HepG2 (cell line): ENCODE results near the gene PTPN5. TPM values are rescaled to one million over a fixed set of nuclear protein-coding genes. Genes with fewer than 3 reads are reported as not detected.

Experiments
- ATAC-seq: fragments of 200-7000 bp; cut with Tn5 transposase; 3 replicates; pipeline ENCODE4 v1.9.1; 2020; ENCODE audit warnings: mild to moderate bottlenecking, moderate library complexity
- BruUV-seq: library from RNA; stranded (reverse); fragments of 400-500 nt; replicated peaks from 2 replicates; lab custom pipeline; 2021; lab: Mats Ljungman, UMichigan
- CTCF ChIA-PET: fragments of 300-600 bp; formaldehyde crosslinking; extraction: SDS; loops from one replicate; lab custom pipeline; 2021; ENCODE audit warnings: low total read pairs, inconsistent platforms, low intra/inter-chr PET ratio; lab: Yijun Ruan, JAX
- POLR2A ChIA-PET: fragments of 350-600 bp; sonication (Branson Sonifier 250); formaldehyde crosslinking; loops from one replicate; lab custom pipeline; 2020; ENCODE audit warnings: antibody characterized with exemption, inconsistent platforms; lab: Yijun Ruan, JAX
- DNase-seq: peaks from one replicate; pipeline ENCODE4 v3.0.0-alpha.2; 2015; ENCODE audit warnings: low spot score
- FAIRE-seq: peaks from 3 replicates; lab custom pipeline; 2011; peaks lifted over from hg19 to GRCh38; lab: Jason Lieb, UNC
- H2AFZ ChIP-seq: one replicate; pipeline ENCODE4 v1.6.1; 2011; ENCODE audit warnings: low read length, inconsistent platforms
- H3K27ac ChIP-seq: fragments of 300-600 bp; 3 replicates; pipeline ENCODE4 v1.8.0; 2011; ENCODE audit warnings: mixed run types, mild to moderate bottlenecking, mixed read lengths, low read length, inconsistent platforms; ENCODE audit not compliant: insufficient read depth; ENCODE audit errors: extremely low read length
- H3K27me3 ChIP-seq, 2 experiments: fragments of 200-600 bp in 1 of 2; 2 replicates in 1 of 2; 3 replicates in 1 of 2; pipeline versions ENCODE4 v1.6.0 to v1.8.0; 2011; ENCODE audit warnings: low read length in 2 of 2, mild to moderate bottlenecking in 2 of 2, moderate library complexity in 2 of 2, inconsistent platforms in 1 of 2; ENCODE audit not compliant: insufficient read depth in 2 of 2, control insufficient read depth in 1 of 2
- H3K36me3 ChIP-seq, 2 experiments: fragments of 200-600 bp in 1 of 2; replicated peaks in 1 of 2; 2 replicates in 1 of 2; 3 replicates in 1 of 2; pipeline versions ENCODE4 v1.5.1 to v1.8.0; 2011; ENCODE audit warnings: low read length in 2 of 2, inconsistent platforms in 1 of 2; ENCODE audit not compliant: insufficient read depth in 2 of 2, control insufficient read depth in 1 of 2
- H3K4me1 ChIP-seq: 2 replicates; pipeline ENCODE4 v1.5.1; 2012; ENCODE audit warnings: low read length, inconsistent platforms; ENCODE audit not compliant: insufficient read depth
- H3K4me2 ChIP-seq: 2 replicates; pipeline ENCODE4 v1.6.0; 2011; ENCODE audit warnings: low read depth, low read length, inconsistent platforms
- H3K4me3 ChIP-seq, 3 experiments: fragments of 200-600 bp in 1 of 3; sonication (generic), shearing (Covaris generic) in 1 of 3; replicated peaks in 1 of 3; 2 replicates each; pipeline ENCODE4 v1.5.1; 2011 to 2016; ENCODE audit warnings: low read length in 3 of 3, inconsistent platforms in 2 of 3, low read depth in 2 of 3, mild to moderate bottlenecking in 2 of 3, control low read depth in 1 of 3, mixed read lengths in 1 of 3; ENCODE audit not compliant: insufficient read depth in 1 of 3
- H3K79me2 ChIP-seq: one replicate; pipeline ENCODE4 v1.6.1; 2011; ENCODE audit warnings: low read length, inconsistent platforms; ENCODE audit not compliant: insufficient read depth
- H3K9ac ChIP-seq: 2 replicates; pipeline ENCODE4 v1.6.0; 2011; ENCODE audit warnings: mild to moderate bottlenecking, low read depth, low read length, inconsistent platforms; ENCODE audit not compliant: insufficient read depth
- H3K9me3 ChIP-seq: 2 replicates; pipeline ENCODE4 v1.5.1; 2012; ENCODE audit warnings: mild to moderate bottlenecking, low read length
- H4K20me1 ChIP-seq: 2 replicates; pipeline ENCODE4 v1.6.0; 2011; ENCODE audit warnings: inconsistent platforms, mild to moderate bottlenecking, low read length, moderate library complexity; ENCODE audit not compliant: insufficient read depth
- GABPA ChIP-seq, 2 experiments: IDR thresholded peaks; 2 replicates each; pipeline ENCODE4 v1.6.1; 2011 to 2016; ENCODE audit warnings: low read depth in 2 of 2, low read length in 1 of 2, missing biosample characterization in 1 of 2, missing genetic modification characterization in 1 of 2
- GABPB1 ChIP-seq: IDR thresholded peaks from 2 replicates; pipeline ENCODE4 v1.6.1; 2016; ENCODE audit warnings: mild to moderate bottlenecking, missing genetic modification reagents, moderate library complexity, missing compliant biosample characterization
- MED13 ChIP-seq: sonication (generic); formaldehyde crosslinking; IDR thresholded peaks from 2 replicates; pipeline ENCODE4 v1.5.0; 2020; ENCODE audit warnings: missing genetic modification reagents
- MIXL1 ChIP-seq: IDR thresholded peaks from 2 replicates; pipeline ENCODE4 v1.6.1; 2016
- RELA ChIP-seq: sonication (generic); formaldehyde crosslinking; IDR thresholded peaks from 2 replicates; pipeline ENCODE4 v1.4.0; 2020; ENCODE audit warnings: missing genetic modification reagents
- SOX13 ChIP-seq, 3 experiments: fragments of 450-650 bp in 1 of 3; sonication (generic) in 1 of 3; formaldehyde crosslinking in 1 of 3; IDR thresholded peaks in 2 of 3; conservative IDR thresholded peaks in 1 of 3; 2 replicates each; pipeline versions ENCODE4 v1.5.0 to v1.6.1; 2016 to 2020; ENCODE audit warnings: antibody characterized with exemption in 1 of 3, mild to moderate bottlenecking in 1 of 3, missing compliant biosample characterization in 1 of 3, missing genetic modification reagents in 1 of 3, moderate library complexity in 1 of 3
- WGBS: methylation state at CpG from one replicate; pipeline ENCODE4 v1.1.6; 2017; ENCODE audit warnings: low lambda C conversion rate; 5-methylcytosine and 5-hydroxymethylcytosine counted together
- in situ Hi-C: cut with HindIII; loops from 2 replicates; pipeline ENCODE4 v1.10.0; 2017; ENCODE audit warnings: low pct_unique_long_range_greater_than_20kb; ENCODE audit not compliant: extremely low pct_ligation_motif_present
- intact Hi-C: fragments of 100-400 bp; cut with micrococcal nuclease; formaldehyde crosslinking; loops from one replicate; pipeline ENCODE4 v1.10.0; 2022; ENCODE audit not compliant: unreplicated experiment
- polyA plus RNA-seq, 8 experiments: library from polyadenylated mRNA; depleted of rRNA in 3 of 8; stranded (reverse) in 7 of 8; unstranded in 1 of 8; fragments of >200 nt; fragmentation: Illumina TruSeq in 4 of 8; extraction: Trizol in 4 of 8; gene quantifications; 2 replicates each; pipeline versions ENCODE4 v1.2.1 to v1.2.3, GENCODE V29; 2011 to 2016; ENCODE audit warnings: low read depth in 4 of 8, missing spikeins in 1 of 8, mixed read lengths in 1 of 8; ENCODE audit not compliant: insufficient read depth in 1 of 8
- total RNA-seq, 5 experiments: library from RNA; depleted of rRNA; stranded (reverse); fragments of >200 nt; fragmentation: Illumina TruSeq; extraction: Trizol; gene quantifications; 2 replicates each; pipeline ENCODE4 v1.2.3, GENCODE V29; 2016; ENCODE audit warnings: low read depth in 1 of 5

PTPN5 gene
- total and polyA plus RNA-seq, 2 of the 13 experiments (the other 11 are each of a cell fraction or from before 2014, with no cell fraction given): not detected

DNA sequence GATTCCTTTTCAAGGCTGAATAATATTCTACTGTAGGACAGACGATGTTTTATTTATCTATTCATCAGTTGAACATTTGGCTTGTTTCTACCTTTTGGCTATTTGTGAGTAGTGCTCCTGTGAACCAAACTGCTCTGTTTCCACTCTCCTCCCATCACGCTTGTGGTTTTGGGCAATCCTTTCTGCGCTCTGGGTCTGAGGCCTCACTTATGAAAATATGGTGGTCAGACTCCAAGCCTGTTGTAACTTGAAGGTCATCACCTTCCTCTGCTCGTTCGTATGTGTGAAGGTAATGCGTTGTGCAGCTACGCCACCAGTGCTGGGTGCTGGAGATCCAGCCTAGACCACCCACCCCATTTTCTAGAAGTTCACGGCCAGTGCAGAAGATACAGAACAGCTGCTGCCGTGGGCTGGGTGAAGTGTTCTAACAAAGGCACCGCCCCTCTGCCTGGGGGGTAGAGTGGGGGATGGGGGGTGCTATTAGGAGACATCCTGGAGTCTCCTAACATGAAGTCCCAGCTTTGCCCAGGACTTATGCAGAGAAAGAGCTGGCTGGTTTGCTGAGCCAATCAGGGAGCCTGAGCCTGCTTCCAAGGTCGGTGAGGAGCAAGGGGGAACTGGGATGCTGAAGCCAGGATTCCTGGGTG lies 21.0 kb downstream of the PTPN5 start (continued):
- TF ChIP-seq MED13 (CRISPR knock-in tag) (no peak), MIXL1 (CRISPR knock-in tag) (no peak), SOX13 (IDR thresholded peaks at IDR 0.05) (no peak), SOX13 (CRISPR knock-in tag; conservative IDR thresholded peaks at IDR 0.05 in 1 of 2, IDR thresholded peaks at IDR 0.05 in 1 of 2) (no peak)

DNA sequence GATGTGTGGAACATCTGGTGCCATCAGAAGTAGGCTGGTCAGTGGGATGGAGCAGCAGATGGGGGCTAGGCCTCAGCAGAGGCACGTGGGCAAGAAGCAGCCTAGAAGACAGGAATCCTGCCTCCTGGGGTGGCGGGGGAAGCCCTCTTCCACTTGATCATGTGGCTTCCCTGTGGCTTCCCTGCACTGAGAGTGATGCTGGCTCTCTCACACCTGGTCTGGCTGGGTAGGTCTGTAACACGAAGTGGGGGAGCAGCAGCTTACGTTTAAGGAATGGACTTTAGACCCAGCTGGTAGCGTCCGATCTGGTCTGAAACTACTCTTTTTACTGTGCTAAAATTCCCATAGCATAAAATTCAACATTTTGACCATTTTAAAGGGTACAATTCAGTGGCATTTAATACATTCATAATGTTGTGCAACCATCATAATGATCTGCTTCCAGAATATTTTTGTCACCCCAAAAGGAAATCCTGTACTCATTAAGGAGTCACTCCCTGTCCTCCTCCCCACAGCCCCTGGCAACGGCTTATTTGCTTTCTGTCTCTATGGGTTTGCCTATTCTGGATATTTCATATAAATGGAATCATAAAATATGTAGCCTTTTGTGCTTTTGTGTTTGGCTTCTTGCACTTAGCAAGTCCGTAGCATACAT lies 21.7 kb downstream of the PTPN5 start:
- intact Hi-C loops: no loop called here
- H3K36me3 ChIP-seq: no peaks in the 10 kb centered on the region
- DNase-seq: no peak
- FAIRE-seq: no peak
- 12% methylated on average over 7 of the region's 8 CpGs for WGBS
- TF ChIP-seq RELA (no peak), GABPB1 (CRISPR knock-in tag) (peak; percentile 14; the same call in 1 of the 2 replicates), GABPA (IDR thresholded peaks at IDR 0.05; ENCODE audit: low read depth, low read length) (no peak), GABPA (CRISPR knock-in tag; IDR thresholded peaks at IDR 0.05; ENCODE audit: low read depth) (peak; percentile 40)
- H3K79me2 ChIP-seq: no peaks in the 10 kb centered on the region
- H3K27me3 ChIP-seq: peaks cover 5 to 27% of the 10 kb centered on the region in 2 experiments; a peak in 3 of 5 replicates
- H3K9me3 ChIP-seq: no peaks in the 10 kb centered on the region
- CTCF ChIA-PET: no interaction called here
- no peak overlapping the region for H3K9ac ChIP-seq
- no TSS peak for BruUV-seq
- no peak for ATAC-seq
- POLR2A ChIA-PET: no interaction called here
- H3K27ac ChIP-seq: no peak overlapping the region
- in situ Hi-C loops: no loop called here
- no peaks in the 10 kb centered on the region for H4K20me1 ChIP-seq
- peaks cover 15% of the 10 kb centered on the region for H3K4me1 ChIP-seq
- no peak overlapping the region for H3K4me2 ChIP-seq
- H3K4me3 ChIP-seq: no peak overlapping the region
- H2AFZ ChIP-seq: no peak overlapping the region
